ENCODE results near the gene USP13.
A peak's percentile ranks its signal among the peaks of the same experiment; 100 is the strongest.
"Not testable (repeated sequence)": the region's sequence is repeated elsewhere in the genome, so short reads cannot be mapped to it uniquely, and the experiment has no call there.

USP13 gene

DNA sequence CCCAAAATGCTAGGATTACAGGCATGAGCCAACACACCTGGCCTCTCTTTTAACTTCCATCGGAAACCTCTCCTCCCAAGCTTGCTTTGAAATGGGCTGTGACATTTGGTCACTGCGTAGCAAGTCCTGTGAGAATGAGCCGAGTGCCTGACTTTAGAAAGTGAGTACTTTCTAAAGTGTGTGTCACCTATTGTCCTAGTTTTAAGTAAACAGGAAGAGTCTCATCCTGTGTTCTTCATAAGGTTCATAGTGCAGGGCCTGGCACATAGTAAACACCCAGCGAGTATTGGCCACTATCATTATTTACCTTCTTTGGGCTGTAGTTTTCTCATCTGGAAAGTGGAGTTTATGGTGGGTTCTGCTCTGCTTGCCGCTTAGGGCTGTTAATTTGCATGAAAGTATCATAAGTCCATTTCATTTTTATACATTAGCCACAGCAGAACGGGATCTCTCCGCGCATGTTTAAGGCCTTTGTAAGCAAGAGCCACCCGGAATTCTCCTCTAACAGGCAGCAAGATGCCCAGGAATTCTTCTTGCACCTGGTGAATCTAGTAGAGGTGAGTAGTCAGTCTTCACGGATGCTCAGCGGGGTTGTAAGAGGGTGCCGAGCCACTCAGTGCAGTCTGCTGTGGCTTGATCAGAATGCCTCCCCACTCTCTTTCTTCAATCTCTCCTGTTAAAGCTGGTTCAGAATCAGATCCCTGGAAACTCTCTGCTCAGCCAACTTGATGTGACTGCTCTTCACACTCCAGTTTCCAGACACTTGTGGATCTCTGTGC is 87.2 kb downstream of the USP13 start:
- DNase-seq: no peak

DNA sequence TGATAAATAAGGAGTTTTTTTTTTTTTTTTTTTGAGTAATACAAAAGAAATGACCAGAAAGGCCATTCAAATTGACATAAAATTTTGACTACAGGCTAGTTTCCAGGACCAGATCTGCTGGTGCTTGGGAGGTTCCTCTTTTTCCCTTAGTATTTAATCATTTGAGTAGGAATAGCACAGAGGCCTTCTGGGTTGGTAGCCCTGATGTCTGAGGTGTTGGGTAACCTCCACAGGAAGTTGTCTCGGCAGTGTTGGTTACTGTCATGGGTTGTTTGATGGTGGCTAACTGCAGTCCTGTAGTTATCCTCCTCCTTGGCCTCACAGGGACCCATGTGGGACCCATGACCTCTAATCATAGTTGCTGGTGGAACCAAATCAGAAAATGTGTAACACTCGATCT is 91.1 kb downstream of the USP13 start:
- DNase-seq: peak; percentile 48

DNA sequence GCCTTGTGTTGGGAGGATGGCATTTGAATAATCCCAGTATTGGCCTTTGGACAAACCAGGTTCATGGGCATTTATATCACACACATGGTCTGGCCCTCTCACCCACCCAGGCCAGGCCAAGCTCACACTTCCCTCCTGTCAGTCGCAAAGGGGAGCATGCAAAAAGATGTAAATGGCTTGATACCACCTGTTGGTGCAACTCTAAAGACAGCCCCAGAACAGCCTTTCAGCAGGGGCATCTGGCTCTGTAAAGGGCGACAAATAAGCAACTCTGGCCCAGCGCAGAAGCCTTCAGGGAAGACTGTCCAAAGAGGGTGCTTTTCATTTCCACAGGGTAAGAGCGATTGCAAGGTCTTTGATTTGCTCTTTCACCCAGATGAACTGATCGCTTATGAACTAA is 91.8 kb downstream of the USP13 start:
- no peak for DNase-seq

DNA sequence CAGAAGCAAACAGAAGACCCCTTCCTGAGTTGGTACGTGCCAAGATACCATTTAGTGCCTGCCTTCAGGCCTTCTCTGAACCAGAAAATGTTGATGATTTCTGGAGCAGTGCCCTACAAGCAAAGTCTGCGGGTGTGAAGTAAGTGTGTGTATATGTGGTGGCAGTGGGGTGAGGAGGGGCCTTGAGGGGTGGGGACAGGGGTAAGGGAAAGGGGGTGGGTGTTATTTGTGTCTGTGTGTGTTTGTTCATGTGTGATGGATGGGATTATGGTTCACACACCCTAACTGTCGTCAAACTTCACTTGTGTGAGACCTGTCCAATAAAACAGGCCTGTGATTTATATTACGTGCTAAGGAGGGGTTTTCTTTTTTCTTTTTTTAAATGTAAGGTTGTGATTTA is 92.2 kb downstream of the USP13 start:
- DNase-seq: no peak

DNA sequence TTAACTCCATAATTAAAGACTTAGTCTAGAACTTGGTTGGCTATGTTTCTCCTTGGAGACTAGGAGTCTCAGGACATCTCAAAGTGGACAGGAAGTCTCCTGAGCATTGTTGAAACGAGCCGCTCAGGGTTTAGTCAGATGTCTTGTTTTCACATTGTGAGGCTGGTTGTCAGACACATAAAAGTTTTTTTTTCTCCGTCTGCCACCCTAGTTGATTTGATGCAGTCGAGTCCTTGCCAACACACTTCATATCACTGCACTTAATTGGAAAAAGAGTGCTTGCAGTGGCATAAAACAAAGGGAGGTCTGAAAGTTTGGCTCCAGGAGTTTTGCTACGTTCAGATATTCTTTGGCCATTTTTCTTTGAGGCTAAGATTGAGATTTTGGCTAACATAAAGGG is 92.9 kb downstream of the USP13 start:
- no peak for DNase-seq

DNA sequence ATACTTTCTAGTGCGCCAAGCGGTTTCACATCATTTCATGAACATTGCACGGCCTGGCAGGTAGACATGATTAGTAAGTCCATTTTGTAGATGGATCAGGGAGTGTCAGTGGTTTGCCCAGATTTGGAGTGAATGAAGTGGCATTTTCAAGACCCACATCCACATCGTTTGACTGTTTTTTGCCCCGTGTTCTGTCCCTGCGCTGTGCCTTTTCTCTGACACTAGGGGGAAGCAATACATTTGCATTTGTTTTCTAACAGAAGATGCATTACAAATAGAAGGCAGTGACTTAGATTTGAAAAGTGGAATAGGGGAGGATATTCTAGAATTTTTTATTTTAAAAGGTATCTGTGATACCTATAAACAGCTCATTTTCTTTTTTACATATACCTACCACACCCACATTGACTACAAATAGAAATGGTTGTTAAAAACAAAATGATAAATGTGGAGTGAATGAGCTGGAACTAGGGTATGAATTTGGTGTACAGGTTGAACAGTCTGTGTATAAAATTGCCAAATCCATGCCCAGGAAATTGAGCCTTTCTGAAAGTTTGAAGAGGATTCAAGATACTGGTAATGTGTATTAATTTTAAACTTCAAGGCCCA is 98.0 kb downstream of the USP13 start:
- DNase-seq: no peak

DNA sequence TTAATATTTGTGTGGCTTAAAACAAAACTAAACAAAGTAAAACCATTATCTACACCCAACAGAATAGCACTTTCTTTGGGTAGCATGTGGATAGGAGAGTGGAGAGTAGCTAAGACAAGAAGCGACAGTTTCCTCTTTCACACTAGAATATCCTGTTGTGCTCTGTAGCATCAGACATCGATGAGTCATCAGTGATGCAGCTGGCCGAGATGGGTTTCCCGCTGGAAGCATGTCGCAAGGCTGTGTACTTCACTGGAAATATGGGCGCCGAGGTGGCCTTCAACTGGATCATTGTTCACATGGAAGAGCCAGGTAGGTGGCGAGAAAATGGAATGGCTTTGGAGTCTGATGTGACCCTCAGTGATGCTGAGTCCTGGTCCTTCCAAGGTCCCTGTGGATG is 108.1 kb downstream of the USP13 start:
- no peak for DNase-seq

DNA sequence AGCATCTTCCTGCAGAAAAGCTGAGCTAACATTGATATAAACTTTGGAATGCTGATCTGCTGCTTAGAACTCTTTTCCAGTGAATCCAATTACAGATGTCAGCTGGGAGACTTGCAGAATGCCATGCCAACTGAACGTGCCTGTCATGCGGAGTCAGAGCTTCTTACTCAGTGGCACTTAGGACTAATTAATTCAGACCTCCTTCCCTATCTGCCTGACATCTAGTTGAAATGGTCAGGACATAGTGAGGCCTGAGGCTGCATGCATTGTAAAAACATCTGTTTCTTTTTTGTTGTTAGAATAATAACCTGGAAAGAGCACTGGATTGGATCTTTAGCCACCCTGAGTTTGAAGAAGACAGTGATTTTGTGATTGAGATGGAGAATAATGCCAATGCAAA is 112.6 kb downstream of the USP13 start:
- DNase-seq: no peak

DNA sequence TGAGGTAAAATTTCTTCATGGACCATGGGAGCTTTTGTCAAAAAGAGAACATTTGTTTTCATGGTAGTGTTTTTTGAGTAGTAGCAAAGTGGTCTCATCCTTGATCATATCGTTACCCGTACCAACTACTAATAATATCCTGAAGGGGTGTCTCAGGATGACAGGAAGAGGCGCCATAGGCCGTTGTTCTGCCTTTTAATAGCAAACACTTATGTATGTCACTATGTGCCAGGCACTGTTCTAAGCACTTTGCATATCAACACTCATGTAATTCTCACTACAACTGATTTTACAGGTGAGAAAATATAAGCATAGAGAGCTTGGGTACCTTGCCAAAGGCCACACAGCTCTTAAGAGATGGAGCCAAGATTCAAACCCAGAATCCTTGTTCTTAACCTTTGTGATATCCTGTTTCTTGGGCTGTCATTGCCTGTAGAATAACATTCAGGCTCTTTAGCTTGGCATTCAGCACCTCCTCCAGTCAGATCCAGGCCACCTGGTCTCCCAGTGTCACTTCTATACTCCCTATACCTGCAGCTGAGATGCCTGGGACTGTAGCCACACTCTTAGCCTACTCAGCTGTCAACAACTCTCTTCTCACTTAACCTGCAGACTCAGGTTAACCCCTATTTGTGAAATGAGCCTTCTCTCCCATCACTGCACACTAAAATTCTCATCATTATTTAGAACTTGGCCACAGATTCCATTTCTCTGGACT is 113.7 kb downstream of the USP13 start:
- DNase-seq: no peak

DNA sequence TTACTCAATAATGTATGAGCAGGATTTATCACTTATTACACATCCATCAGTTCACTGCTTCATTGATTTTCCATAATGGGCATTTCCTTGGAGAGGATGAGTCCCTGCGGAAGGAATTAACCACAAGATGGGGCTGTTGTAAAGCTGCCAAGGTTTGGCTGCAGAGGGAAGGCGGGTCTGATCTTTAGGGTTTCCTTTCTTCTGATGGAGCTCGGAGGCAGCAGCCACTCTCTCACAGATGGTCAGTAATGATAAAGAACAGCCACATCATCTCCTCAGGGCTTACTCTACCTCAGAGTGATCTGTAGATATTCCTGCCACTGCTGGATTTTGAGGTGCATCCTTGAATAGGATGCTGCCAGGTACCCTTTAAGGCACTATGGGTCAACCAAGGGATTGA is 115.2 kb downstream of the USP13 start:
- DNase-seq: no peak

DNA sequence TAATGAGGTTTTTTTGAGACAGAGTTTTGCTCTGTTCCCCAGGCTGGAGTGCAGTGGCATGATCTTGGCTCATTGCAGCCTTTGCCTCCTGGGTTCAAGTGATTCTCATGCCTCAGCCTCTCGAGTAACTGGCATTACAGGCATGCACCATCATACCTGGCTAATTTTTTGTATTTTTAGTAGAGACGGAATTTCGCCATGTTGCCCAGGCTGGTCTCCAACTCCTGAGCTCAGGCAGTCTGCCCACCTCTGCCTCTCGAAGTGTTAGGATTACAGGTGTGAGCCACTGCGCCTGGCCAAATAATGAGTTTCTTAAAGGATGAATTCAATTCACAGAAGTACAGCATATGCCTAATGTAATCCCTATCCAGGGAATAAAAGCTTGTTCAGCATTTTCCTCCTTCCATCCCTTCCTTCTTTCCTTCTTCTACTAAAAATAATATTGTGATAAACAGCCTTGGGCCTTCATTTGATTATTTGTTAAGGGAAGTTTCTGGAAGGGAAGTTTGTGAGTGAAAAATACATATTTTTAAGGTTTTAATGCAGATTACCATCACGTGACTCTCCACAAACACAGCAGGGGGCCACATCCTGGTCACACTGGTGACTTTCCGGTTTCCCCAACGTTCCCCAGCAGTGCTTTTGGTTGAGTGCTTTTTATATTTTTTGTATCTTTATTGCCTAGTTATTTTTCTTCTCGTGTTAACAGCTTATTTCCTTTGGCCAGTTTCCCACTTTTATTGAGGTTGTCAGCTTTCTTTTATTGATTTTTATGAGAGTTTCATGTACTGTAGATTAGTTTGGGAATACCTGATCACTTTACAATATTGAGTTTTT is 116.8 kb downstream of the USP13 start:
- no peak for DNase-seq

DNA sequence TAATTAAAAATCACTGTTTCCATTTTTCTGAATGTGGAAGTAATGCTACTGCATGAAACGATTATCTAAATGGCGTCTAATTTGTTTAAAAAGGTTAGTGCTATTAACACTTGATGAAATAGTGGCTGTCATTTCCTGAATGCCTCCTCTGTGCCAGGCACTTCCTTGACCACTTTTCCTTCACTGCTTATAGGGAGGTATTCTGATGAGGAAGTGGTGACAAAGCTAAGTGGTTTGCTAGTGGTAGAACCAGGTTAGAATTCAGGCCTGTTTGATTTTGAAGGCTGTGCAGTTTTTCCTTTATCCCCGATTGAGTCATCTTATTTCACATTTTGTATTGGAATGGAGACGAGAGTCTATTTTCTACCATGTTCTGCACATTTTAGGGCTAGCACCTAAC is 119.0 kb downstream of the USP13 start:
- DNase-seq: no peak

DNA sequence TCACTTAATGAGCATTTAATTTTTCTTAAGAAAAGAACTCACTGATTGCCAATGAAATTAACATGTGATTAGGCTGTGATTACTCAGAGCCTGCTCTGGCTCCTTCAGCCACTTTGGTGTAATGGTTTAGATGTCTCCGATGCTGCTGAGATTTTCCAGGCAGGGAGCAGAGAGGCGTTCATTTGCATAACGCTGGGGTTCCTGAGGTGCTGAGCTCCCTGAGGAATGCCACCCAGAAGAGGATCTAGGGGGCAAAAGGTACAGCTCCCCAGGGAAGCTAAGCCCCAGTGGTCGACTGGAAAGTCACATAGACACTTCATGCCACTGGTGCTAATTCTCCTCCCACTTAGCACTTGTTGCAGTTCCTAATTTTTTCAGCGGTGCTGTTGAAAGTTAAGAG is 119.5 kb downstream of the USP13 start:
- no peak for DNase-seq

DNA sequence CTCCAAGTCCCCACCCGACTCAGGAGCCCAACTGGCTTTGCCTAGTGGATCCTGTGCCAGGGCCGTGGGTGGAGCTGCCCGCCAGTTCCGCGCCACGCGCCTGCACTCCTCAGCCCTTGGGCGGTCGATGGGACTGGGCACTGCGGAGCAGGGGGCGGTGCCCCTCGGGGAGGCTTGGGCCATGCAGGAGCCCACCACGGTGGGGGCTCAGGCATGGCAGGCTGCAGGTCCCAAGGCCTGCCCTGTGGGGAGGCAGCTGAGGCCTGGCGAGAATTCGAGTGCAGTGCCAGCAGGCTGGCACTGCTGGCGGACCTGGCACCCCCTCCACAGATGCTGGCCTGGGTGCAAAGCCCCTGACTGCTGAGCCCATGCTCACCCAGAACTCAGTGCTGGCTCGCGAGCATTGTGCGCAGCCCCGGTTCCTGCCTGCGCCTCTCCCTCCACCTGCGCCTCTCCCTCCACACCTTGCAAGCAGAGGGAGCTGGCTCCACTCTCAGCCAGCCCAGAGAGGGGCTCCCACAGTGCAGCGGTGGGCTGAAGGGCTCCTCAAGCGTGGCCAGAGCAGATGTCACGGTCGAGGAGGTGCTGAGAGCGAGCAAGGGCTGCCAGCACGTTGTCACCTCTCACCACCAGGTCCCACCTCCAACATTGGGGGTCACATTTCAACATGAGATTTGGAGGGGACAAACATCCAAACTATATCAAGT is 122.7 kb downstream of the USP13 start:
- DNase-seq: no peak

DNA sequence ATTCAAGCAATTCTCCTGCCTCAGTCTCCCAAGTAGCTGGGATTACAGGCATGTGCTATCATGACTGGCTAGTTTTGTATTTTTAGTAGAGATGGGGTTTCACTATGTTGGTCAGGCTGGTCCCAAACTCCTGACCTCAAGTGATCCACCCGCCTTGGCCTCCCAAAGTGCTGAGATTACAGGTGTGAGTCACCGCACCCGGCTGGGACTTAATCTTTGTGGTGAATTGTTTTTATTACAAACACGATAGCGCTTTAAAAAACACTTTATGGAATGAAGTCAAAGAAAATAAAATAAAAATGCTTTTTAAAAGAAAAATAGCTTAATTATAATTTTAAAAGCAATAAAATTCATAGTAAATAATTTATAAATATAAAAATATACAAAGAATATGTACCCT is 130.0 kb downstream of the USP13 start:
- not testable (repeated sequence) for DNase-seq

DNA sequence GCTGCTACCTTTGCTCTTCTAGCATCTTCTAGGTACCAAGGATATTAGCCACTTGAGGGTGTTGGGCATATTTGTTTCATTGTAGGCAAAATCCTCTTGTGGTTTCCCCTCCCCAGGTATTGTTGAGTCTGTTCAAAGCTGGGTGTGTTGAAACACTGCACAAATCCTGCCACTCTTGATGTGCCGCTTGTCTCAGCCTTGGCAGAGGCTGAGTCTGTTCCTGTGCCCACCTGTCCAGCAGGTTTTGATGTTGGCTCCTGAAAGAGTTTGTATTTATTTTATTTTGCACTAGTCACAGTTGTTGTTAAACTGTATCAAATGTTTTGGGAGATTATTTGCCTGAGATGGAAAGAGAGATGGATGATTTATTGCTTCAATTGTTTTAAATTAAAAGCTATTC is 136.2 kb downstream of the USP13 start:
- no peak for DNase-seq

DNA sequence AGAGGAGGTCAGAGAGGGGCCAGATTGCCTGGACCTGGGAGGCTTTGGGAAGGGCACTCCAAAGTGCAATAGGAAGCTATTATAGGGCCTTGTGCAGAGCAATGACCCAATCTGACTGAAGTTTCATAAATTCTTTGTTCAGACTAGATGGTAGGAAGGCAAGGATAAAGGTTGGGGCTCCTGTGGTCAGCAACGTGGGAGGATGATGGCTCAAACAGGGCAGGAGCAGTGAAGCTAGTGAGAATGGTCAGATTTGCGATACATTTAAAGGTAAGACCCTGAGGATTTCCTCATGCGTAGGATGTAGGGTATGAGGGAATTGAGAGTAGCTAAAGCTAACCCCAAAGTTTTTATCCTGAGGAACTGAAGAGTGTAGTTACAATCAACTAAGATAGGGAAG is 139.0 kb downstream of the USP13 start:
- no peak for DNase-seq

DNA sequence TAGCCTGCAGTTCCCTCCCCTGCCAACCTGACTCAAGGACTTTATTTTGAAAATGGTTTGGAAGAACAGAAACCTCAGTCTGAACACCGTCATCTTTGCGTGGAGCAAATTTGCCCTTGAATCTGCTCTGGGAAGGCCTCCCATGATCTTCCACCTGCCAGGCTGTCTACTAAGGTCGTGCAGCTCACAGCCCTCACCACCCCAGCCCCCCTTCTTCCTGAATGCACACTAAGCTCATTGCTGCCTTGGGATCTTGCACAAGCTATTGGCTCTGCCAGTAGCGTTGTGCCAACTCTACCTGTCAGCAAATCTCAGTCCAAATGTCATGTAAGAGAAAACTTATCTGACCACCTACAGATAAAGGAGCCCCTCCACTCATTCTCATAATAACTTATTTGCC is 141.5 kb downstream of the USP13 start:
- no peak for DNase-seq

DNA sequence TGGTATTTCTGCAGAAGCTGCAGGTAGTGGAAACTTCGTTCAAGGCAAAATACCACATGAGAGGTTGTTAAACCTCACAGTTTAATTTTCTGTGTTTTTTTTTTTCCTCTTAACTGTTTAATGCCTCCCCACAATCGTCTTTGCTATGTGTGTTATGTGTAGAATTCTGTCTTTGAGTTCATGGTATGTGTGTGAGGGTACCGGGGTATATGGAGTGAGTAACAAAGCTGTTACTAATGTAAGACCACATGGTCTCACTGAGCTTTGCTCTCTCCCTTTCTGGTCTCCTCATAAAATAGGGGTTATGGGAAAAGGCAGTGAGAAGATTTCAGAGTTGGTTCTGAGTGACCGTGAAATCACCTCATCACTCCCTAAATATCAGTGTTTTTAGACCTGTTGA is 143.6 kb downstream of the USP13 start:
- no peak for DNase-seq

DNA sequence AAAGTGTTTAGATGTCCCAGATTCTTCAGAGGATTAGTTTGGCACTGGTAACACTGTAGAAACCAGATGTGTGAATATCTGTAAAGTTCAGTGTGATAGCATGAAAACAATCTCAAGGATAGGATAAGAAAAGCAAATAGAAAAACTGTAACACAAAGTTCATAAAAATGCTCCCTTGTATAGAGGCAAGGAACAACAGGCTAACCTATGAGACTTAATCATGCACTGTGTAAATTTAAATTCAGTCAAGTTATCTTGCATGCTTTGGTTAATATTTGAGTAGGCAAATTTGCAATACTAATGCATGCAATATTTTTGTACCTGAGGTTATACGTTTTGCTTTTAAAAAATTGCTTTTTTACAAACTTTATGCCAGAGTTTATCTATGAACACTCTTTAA is 144.4 kb downstream of the USP13 start:
- DNase-seq: no peak

DNA sequence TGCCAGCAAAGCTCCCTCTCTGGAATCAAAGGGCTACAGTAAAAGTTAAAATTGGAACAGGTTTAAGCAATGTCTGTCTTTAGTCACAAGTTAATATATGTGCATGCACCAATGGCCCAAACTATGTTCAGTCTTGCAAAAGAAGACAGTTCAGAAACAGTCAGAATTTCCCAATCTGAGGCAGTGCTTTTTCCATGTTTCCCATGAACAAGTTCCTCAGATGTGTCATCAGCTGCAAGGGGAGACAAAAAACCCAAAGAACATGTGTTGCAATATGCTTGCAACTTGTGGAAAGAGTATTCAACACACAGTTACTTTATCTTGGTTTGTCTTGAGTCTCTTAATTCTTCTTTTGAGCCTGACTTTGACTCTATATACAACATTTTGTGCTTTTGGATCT is 148.4 kb downstream of the USP13 start:
- peak; percentile 58 for DNase-seq

DNA sequence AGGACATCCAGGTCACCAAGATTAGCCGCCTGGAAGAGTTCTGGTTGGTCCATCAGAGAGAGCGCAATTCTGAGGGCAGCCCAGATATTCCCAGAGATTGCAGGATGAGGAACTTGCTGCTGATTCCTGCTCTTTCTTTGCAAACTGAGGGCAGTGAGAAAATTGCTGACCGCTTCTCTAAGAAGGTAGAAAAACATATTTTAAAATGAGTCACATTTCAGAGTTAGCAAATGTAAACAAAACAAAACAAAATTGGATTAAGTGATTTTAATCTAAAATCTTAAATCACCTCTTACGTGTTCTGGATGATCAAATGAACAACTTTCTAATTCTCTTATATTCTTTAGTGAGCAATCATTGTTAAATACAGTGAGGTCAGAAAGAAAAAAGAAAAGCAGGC is 149.0 kb downstream of the USP13 start:
- DNase-seq: no peak

DNA sequence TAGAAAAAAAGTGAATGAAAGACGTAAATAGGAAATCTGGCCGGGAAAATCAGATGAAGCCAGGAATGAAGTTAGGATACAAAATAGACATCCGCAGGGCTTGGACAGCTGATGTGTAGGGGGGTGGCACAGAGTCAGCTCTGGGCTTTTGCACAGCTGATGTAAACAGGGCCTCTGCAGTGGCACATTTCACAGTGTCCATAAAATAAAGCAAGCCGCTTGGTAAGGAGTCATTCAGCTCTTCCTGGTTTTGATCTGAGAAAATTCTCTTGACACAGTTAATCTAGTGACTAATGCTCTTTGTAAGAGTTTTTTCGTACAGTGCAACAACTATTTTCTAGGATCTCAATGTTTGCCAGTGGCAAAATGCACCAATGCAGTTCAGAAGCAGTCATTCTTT is 153.3 kb downstream of the USP13 start:
- DNase-seq: no peak
